Breast epithelium (tissue), 4 donors: Measurements from ENCODE around the gene MAGEE1. TPM values are rescaled to one million over a fixed set of nuclear protein-coding genes. Genes with fewer than 3 reads are reported as not detected.

Source experiments
- DNase-seq, 2 donors: peaks; one replicate each; pipeline ENCODE4 v3.0.0-alpha.2; 2019; ENCODE audit warnings: low spot score in 2 of 2
- H3K27ac ChIP-seq, 2 donors: fragments of 200-600 bp; sonication (generic) in 1 of 2; one replicate each; pipeline ENCODE4 v1.5.1; 2016 to 2019; ENCODE audit warnings: mild to moderate bottlenecking in 1 of 2
- H3K27me3 ChIP-seq, 2 donors: fragments of 200-600 bp; sonication (generic) in 1 of 2; one replicate each; pipeline versions ENCODE4 v1.5.1 to v1.6.0; 2017 to 2019; ENCODE audit warnings: control low read depth in 1 of 2, mild to moderate bottlenecking in 1 of 2
- H3K36me3 ChIP-seq: fragments of 200-600 bp; one replicate; pipeline ENCODE4 v1.5.1; 2019
- H3K4me1 ChIP-seq, 2 donors: fragments of 200-600 bp; sonication (generic); one replicate each; pipeline ENCODE4 v1.5.1; 2016 to 2019; ENCODE audit warnings: control low read depth in 1 of 2
- H3K4me3 ChIP-seq, 3 donors: fragments of 200-600 bp; sonication (generic); 1 replicate in 2 of 3; 2 replicates in 1 of 3; pipeline ENCODE4 v1.5.1; 2016 to 2019; ENCODE audit warnings: mild to moderate bottlenecking in 3 of 3, moderate library complexity in 2 of 3
- H3K9me3 ChIP-seq, 2 donors: fragments of 200-600 bp; sonication (generic) in 1 of 2; one replicate each; pipeline ENCODE4 v1.5.1; 2016 to 2019; ENCODE audit warnings: control low read depth in 1 of 2
- CTCF ChIP-seq, 3 donors: fragments of 450-650 bp; IDR thresholded peaks; one replicate each; pipeline ENCODE4 v1.5.1; 2016 to 2017; ENCODE audit warnings: antibody characterized with exemption in 3 of 3, mild to moderate bottlenecking in 3 of 3, moderate library complexity in 3 of 3
- POLR2A ChIP-seq: fragments of 450-650 bp; IDR thresholded peaks from one replicate; pipeline ENCODE4 v1.6.1; 2016; ENCODE audit warnings: antibody characterized with exemption, mild to moderate bottlenecking, moderate library complexity
- POLR2AphosphoS5 ChIP-seq, 3 donors: sonication (generic); formaldehyde crosslinking; IDR thresholded peaks; one replicate each; pipeline ENCODE4 v1.6.1; 2017; ENCODE audit warnings: antibody characterized with exemption in 3 of 3
- intact Hi-C: fragments of 100-400 bp; cut with DNase I; formaldehyde crosslinking; loops from one replicate; pipeline ENCODE4 v1.15.1; 2023; ENCODE audit warnings: low total_unique reads
- total RNA-seq, 3 donors: library from RNA; depleted of rRNA; stranded (reverse); fragments of >200 nt; gene quantifications; one replicate each; pipeline ENCODE4 v1.1.0, GENCODE V29; 2016

Gene MAGEE1
- total RNA-seq, 3 donors from 2014 or later: 0.80 to 2.8 (median 2.6) TPM

- no peak for TF ChIP-seq CTCF (IDR thresholded peaks at IDR 0.05)
- no peak for TF ChIP-seq POLR2A
- no peak for TF ChIP-seq POLR2AphosphoS5 (IDR thresholded peaks at IDR 0.05)
- no peak overlapping the region for H3K27ac ChIP-seq
- no peak overlapping the region for H3K4me3 ChIP-seq
- intact Hi-C loops: no loop called here
- H3K36me3 ChIP-seq: no peaks in the 10 kb centered on the region
- peaks cover 0 to 18% of the 10 kb centered on the region in 2 donors for H3K9me3 ChIP-seq
- no peaks in the 10 kb centered on the region for H3K4me1 ChIP-seq
- H3K27me3 ChIP-seq: no peaks in the 10 kb centered on the region
- no peak for DNase-seq
These were observed 49.8 kb downstream of the MAGEE1 start for GRCh38 chrX:76477353-76477752.
